H1 (cell line): Measurements from ENCODE around the gene CEACAM16.

ENCODE experiments used
- ASH2L ChIP-seq: fragments of 200-600, 300-600 bp; sonication (generic); IDR thresholded peaks from one replicate; pipeline ENCODE4 v1.7.1; 2017; ENCODE audit warnings: low read length
- EZH2 ChIP-seq: fragments of 200-600 bp; sonication (generic); IDR thresholded peaks from 2 replicates; pipeline ENCODE4 v1.7.1; 2012; ENCODE audit warnings: low read depth, mild to moderate bottlenecking, moderate library complexity, low read length, inconsistent platforms; ENCODE audit not compliant: severe bottlenecking
- MAX ChIP-seq: IDR thresholded peaks from 2 replicates; pipeline ENCODE4 v1.6.1; 2012; ENCODE audit warnings: inconsistent platforms
- POU5F1 ChIP-seq: IDR thresholded peaks from 2 replicates; pipeline ENCODE4 v1.6.1; 2011; ENCODE audit warnings: low read depth, mild to moderate bottlenecking, low read length, moderate library complexity

- TF ChIP-seq POU5F1 (no peak), MAX (no peak), EZH2 (no peak), ASH2L (no peak)
These were observed 15.7 kb downstream of the CEACAM16 start for GRCh38 chr19:44714597-44715169.
